Hematopoietic multipotent progenitor cell treated with erythropoietin and hydrocortisone succinate and interleukin-3 and kit ligand, for 15 days (in vitro differentiated cells): Measurements from ENCODE around the gene RELCH.

ENCODE experiments used
- DNase-seq: peaks from one replicate; pipeline ENCODE4 v3.0.0-alpha.2; 2015; ENCODE audit warnings: low spot score

Gene RELCH

DNA sequence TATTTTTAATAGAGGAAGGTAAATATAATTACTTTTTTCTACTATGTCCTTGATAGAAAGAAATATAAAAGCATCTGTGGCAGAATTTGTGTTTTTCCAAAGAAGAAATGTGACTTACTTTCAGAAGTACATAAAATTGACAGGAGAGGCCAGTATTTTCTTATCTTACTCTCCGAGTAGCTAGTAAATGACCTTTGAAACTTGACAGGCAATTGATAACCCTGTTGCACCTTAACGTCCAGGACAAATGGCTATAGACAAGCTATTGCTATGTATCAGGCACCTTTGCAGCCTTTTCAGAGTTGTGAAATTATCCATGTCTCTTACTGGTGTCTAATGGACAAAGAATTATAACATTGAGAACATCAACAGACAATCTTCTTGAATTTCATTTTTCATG lies 75.0 kb downstream of the RELCH start:
- DNase-seq = no peak

DNA sequence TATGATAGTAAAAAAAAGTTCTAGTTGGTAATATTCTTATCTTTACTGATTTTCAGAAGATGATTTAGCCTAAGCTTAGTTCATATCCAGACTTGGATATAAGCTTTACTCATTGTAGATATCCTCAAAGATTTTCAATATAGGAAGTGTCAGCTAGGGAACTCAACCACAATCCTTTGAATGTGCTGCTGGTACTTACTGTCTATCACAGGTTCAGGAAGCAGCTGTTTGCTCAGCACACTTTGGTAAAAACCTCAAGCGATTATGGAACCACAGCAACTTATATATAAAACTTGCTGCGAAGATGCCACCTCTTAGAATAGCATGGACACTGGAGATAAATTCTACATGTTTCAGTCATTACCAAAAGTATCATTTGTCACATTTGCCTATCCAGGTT lies 77.9 kb downstream of the RELCH start:
- no peak for DNase-seq

GRCh38 chr18:62277045-62277444 lies 90.0 kb downstream of the RELCH start:
- DNase-seq = no peak

- DNase-seq = no peak
Measured at GRCh38 chr18:62279561-62279960, 92.5 kb downstream of the RELCH start.

DNA sequence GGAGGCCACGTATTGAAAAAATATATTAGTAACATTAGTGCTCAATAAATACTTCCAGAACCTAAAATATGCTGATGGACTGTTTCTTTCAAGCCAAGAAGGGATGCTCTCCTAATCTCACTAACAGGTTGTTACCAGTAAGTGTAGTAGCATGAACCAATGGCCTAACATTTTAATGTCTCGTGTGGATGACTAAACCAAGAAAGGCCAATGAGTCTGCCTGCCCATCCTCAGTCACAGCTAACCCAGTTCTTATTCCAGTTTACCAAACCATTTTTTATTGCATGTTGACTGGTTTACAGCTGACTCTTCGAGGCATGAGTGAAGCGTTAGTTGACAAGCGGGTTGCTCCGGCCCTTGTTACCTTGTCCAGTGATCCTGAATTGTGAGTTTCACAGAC lies 93.0 kb downstream of the RELCH start:
- no peak for DNase-seq

- no peak for DNase-seq
Measured at GRCh38 chr18:62280786-62281185, 93.7 kb downstream of the RELCH start.

DNA sequence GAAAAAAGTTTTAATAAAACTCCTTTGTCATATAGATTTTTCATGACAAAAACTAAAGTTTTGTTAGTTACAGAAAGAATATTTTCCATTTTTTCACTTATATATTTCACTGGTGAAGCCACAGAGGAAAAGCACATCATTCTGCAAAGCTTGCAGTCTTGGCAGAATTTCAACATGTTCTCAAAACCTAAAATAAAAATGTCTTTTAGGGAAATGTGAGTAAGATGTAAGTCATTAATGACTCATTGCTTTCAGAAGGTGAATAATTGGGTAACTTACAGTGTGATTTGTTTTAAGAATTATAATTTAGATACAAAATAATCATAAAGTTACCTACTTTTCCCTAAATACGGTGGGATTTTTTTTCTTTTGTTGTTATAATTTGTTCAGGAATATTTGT lies 94.6 kb downstream of the RELCH start:
- no peak for DNase-seq

- DNase-seq = no peak
Measured at GRCh38 chr18:62282188-62282629, 95.2 kb downstream of the RELCH start.

DNA sequence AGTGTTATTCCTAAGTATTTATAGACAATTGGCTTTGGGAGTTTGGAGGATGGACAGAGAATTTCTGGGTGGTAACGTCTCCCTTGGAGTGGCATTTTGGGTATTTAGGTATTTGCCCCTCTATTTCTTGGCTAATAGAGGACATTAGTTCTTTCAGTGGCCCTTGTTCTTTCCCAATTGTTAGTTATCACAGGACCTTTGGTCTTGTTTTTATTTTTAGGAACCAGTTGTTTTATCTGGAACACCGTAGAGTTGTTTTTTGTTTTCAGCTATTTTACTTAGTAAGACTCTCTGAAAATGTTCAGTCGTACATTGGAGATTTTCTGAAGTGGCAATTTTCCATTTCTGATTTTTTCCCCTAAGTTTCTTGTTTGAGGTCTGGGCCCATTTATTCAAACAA lies 97.6 kb downstream of the RELCH start:
- DNase-seq = no peak

DNA sequence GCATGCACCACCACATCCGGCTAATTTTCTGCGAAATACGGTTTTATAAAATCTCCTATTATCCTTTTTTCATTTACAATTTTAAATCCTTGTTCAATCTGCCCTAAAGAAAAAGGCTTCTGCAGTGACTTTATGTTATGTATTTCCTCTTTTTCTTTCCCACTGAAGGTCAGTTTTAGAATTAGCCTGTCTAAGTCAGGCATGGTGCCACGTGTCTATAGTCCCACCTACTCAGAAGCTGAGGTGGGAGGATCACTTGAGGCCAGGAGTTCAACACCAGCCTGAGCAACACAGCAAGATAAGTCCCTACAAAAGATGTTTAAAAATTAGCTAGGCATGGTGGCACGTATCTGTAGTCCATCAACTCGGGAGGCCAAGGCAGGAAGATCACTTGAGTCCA lies 98.2 kb downstream of the RELCH start:
- DNase-seq = no peak

- no peak for DNase-seq
Measured at GRCh38 chr18:62287781-62288664, 101.0 kb downstream of the RELCH start.

GRCh38 chr18:62288665-62289008 lies 101.6 kb downstream of the RELCH start:
- no peak for DNase-seq

- DNase-seq = no peak
Measured at GRCh38 chr18:62289047-62289446, 102.0 kb downstream of the RELCH start.

DNA sequence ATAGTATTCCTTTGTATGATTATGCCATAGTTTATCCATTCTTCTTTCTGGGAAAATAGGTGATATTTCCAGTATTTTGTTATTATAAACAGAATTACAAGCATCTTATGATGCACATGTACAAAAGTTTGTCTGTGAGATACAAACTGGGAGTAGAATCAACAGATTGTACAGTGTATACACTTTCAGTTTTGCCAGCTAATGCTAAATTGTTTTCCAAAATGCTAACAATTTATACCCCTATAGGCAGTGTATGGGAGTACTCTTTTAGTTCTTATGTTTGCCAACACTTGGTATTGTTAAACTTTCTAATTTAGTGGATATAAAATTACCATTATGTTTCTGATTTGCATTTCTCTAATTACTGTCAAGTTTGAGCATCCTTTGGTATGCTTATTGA lies 107.0 kb downstream of the RELCH start:
- DNase-seq = no peak

GRCh38 chr18:62300359-62300963 lies 113.4 kb downstream of the RELCH start:
- no peak for DNase-seq

- DNase-seq = no peak
Measured at GRCh38 chr18:62301322-62301721, 114.3 kb downstream of the RELCH start.

- DNase-seq = no peak
Measured at GRCh38 chr18:62312851-62313250, 125.8 kb downstream of the RELCH start.

DNA sequence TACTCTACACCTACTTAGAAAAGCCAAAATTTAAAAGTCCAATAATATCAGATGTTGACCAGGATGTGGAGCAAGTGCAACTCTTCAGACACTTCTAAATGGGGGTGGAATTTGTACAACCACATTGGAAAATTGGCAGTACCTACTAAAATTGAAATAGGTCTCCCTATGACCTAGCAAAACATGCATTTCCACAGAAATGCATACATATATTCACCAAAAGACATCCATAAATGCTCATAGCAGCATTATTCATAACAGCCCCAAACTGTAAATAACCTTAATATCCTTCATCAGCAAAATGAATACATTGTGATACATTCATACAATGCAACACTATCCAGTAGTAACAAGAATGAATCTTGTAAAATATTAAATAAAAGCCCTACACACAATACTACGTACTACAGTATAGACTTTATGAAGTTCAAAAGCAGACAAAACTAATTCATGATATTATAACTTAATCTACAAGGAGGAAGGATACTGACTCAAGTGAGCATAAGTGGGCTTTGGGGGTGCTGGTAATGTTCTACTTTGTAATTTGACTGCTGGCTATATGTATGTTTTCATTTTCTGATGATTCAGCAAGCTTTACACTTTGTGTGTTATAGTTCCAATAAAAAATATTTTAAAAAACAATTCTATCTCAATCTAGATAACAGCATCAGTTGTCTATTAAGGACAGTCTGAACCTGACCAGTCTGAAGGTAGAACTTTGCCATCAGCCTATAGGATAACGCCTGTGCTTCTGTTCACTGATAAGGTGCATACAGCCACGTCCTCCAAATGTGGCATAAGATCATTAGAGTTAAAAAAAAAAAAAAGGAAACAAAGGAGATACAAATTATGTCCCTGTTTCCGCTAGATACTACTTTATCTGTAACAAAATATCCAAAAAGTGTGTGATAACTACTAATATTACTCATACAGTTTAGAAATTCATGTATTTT lies 131.4 kb downstream of the RELCH start:
- DNase-seq = no peak

- DNase-seq = no peak
Measured at GRCh38 chr18:62321201-62321600, 134.1 kb downstream of the RELCH start.

DNA sequence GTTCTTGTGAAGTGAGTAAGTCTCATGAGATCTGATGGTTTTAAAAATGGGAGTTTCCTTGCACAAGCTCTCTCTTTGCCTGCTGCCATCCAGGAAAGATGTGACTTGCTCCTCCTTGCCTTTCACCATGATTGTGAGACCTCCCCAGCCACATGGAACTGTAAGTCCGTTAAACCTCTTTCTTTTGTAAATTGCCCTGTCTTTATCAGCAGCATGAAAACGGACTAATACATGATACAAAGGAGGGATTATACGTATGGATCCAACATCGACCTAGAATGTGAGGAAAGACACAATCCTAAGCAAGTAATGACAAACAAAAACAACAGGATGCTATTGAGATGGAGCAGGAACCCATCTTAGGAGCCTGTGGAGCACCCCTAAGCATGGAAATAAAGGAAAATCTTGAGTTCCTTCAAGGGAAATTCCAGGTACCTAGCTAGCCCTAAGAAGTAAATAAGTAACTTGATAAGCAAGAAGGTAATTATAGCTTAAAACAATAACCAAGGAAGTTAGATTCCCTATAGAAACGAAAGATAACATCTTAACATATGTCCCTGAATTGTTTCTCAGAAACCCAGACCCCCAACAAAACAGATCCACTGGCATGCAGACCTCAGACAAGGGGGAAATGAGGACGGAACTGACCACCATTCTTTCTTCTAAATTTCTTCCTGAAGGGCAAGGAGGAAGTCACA lies 136.6 kb downstream of the RELCH start:
- DNase-seq = no peak

- DNase-seq = no peak
Measured at GRCh38 chr18:62324181-62324828, 137.2 kb downstream of the RELCH start.
